ENCODE data around the gene C16orf89. TPM values are rescaled to one million over a fixed set of nuclear protein-coding genes. Genes with fewer than 3 reads are reported as not detected.
A peak's percentile ranks its signal among the peaks of the same experiment; 100 is the strongest.

C16orf89 gene
- total RNA-seq, 4 donors from 2014 or later: not detected

DNA sequence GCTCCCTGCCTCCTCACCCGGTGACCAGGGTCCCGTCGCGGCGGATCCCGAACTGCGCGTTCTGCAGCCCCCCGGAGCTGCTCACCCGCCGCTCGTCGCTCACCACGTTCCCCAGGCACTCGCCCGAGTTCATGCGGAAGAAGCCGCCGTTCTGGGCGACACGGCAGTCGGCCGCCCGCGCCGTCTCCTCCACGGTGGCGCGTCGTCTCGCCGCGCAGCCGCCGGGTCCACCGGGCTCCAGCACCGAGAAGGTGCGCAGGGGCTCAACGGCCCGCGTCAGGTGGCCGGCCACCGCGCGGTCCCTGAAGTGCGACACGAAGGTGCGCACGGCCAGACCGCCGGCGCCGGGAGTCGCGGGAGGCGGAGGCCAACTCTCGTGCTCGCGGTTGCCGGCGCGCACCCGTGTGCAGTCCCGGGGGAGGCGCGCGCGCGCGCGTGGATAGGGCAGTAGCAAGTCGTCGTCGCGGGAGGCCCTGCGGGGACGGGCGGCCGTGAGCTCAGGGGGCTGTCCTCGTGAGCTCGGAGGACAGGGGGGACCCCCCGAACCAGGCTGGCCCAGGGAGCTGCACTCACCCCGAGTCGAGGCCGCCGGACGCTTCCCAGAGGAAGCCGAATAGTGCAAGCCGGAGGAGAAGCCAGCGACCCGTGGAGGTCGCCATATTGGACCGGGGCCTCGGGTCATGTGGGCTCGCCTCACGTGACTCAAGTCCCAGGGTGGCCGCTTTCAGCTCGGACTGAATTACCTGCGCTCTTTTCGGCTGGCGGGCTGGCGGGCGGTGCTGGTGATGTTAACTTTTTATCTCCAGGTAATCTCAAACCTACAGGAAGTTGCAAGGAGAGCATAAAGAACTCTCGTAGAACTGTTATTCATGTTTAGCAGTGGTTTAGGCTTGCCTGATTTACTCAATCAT is 32.2 kb downstream of the C16orf89 start, which contains the start of gene NAGPA:
Gene NAGPA (minus strand): TSS at position 680 of the 911 bp plus-strand sequence. CDS start 21 bp downstream, at position 659.
- intact Hi-C loops (cut with DNase I; ENCODE audit: low total_unique reads): loop anchor here (1.0 kb wide), 1 partner anchor 38 kb away; the partner anchor contains the start of gene ALG1
- peak within 1 kb of the TSS; percentile 77 to 91 (median 88) for H3K4me3 ChIP-seq
- TF ChIP-seq, protein P1, sequence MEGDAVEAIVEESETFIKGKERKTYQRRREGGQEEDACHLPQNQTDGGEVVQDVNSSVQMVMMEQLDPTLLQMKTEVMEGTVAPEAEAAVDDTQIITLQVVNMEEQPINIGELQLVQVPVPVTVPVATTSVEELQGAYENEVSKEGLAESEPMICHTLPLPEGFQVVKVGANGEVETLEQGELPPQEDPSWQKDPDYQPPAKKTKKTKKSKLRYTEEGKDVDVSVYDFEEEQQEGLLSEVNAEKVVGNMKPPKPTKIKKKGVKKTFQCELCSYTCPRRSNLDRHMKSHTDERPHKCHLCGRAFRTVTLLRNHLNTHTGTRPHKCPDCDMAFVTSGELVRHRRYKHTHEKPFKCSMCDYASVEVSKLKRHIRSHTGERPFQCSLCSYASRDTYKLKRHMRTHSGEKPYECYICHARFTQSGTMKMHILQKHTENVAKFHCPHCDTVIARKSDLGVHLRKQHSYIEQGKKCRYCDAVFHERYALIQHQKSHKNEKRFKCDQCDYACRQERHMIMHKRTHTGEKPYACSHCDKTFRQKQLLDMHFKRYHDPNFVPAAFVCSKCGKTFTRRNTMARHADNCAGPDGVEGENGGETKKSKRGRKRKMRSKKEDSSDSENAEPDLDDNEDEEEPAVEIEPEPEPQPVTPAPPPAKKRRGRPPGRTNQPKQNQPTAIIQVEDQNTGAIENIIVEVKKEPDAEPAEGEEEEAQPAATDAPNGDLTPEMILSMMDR (IDR thresholded peaks at IDR 0.05 in 4 of 5, conservative IDR thresholded peaks at IDR 0.05 in 1 of 5): peak in 1 of 5 experiments; percentile 23
- TF ChIP-seq POLR2A (IDR thresholded peaks at IDR 0.05): no peak
- DNase-seq: peak; percentile 81 to 85
- H3K9me3 ChIP-seq: no peaks in the 10 kb centered on the region
- ATAC-seq: peak; percentile 94 to 95
- no peaks in the 10 kb centered on the region for H3K27me3 ChIP-seq
- peaks cover 13 to 17% of the 10 kb centered on the region in 2 donors for H3K4me1 ChIP-seq
- no peaks in the 10 kb centered on the region for H3K36me3 ChIP-seq
- in situ Hi-C loops (cut with MboI; ENCODE audit: low sequenced_read_pairs in 4 of 4): no loop called here
- H3K27ac ChIP-seq: peak within 1 kb of the TSS; percentile 39 to 77 (median 64)

DNA sequence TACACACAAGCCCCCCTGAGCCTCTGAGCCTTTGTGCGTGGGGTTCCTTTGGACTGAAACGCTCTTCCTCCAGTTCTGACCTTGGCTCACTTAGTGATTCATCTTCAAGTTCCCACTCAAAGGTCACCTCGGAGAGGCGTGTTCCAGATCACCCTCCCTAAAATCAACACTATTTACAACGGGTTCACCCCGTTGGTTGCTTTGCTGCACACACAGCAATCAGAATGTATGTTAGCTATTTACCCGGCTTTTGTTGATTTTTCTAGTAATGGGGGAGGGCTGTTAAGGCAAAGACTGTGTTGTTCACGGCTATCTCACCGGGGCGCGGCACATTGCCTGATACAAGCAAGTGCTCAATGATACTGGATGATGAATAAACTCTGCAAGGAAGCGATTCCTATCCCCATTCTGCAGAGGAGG is 33.0 kb downstream of the C16orf89 start:
- Histone ChIP-seq H3K4me3 (peak overlapping the region; percentile 77 to 91 (median 88)), H3K4me1 (peaks cover 13 to 17% of the 10 kb centered on the region in 2 donors), H3K27ac (peak overlapping the region in 1 of 4 donors; percentile 62), H3K9me3 (no peaks in the 10 kb centered on the region), H3K36me3 (peaks cover 0 to under 1% of the 10 kb centered on the region in 2 donors), H3K27me3 (no peaks in the 10 kb centered on the region)
- no peak for ATAC-seq
- DNase-seq: no peak
- in situ Hi-C loops (cut with MboI; ENCODE audit: low sequenced_read_pairs in 4 of 4): no loop called here
- intact Hi-C loops (cut with DNase I; ENCODE audit: low total_unique reads): loop anchor here (1.0 kb wide), 1 partner anchor 39 kb away; the partner anchor contains the start of gene ALG1
- TF ChIP-seq POLR2A (IDR thresholded peaks at IDR 0.05): no peak
- TF ChIP-seq, protein P1 (IDR thresholded peaks at IDR 0.05 in 4 of 5, conservative IDR thresholded peaks at IDR 0.05 in 1 of 5): no peak

DNA sequence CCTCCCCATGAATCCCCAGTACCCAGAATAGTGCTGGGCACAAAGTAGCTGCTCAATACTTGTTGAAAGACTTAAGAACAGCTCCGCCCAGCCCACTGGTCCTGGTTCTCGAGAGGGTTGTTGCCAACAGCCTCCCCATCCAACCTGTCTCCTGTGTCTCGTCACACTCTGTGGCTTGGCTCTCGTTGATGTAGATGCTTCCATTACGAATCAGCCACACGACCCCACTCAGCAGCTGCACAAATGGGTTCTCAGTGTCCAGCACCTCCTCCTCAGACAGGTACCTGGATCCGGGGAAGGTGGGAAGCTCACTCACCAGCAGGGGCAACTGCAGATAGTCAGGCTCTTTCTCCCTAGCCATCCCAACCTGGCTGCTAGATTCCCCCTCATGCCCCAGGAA is 34.2 kb downstream of the C16orf89 start:
- H3K4me3 ChIP-seq: no peak overlapping the region
- no peaks in the 10 kb centered on the region for H3K9me3 ChIP-seq
- peaks cover 13 to 17% of the 10 kb centered on the region in 2 donors for H3K4me1 ChIP-seq
- H3K36me3 ChIP-seq: peaks cover 0 to 11% of the 10 kb centered on the region in 2 donors
- in situ Hi-C loops (cut with MboI; ENCODE audit: low sequenced_read_pairs in 4 of 4): no loop called here
- TF ChIP-seq POLR2A (IDR thresholded peaks at IDR 0.05): no peak
- TF ChIP-seq, protein P1 (IDR thresholded peaks at IDR 0.05 in 4 of 5, conservative IDR thresholded peaks at IDR 0.05 in 1 of 5): no peak
- no peaks in the 10 kb centered on the region for H3K27me3 ChIP-seq
- DNase-seq: no peak
- no peak for ATAC-seq
- intact Hi-C loops (cut with DNase I; ENCODE audit: low total_unique reads): no loop called here
- H3K27ac ChIP-seq: no peak overlapping the region

DNA sequence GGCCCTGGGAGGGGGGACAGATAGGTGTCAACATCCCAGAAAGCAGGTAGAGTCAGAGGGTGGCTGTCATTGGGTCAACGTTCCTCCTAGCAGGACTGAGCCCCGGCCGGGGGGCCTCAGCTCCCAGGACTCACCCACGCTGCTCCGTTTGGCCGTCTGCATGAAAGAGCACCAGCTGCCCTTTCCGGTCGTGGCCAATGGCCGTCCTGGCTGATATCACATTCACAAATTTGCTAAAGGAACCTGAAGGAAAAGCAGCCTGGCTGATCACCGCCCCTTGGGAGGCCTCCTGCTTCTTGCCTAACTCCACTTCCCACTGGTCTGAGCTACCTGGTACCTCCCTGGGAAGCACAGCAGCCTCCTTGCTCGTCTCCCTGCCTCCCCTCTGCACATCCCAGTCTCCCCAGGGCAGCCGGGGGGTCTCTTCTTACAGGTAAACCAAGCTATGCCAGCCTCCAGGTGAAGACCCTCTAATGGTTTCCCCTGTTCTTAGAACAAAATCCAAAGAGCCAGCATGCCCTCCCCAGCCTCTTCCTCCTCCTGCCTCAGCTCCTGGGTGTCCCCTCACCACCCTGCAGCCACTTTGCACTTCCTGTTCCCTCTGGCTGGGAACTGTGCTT is 35.4 kb downstream of the C16orf89 start:
- Histone ChIP-seq H3K4me3 (no peak overlapping the region), H3K27ac (no peak overlapping the region), H3K9me3 (no peaks in the 10 kb centered on the region), H3K4me1 (peaks cover 13 to 17% of the 10 kb centered on the region in 2 donors), H3K27me3 (no peaks in the 10 kb centered on the region), H3K36me3 (peaks cover 0 to 11% of the 10 kb centered on the region in 2 donors)
- in situ Hi-C loops (cut with MboI; ENCODE audit: low sequenced_read_pairs in 4 of 4): no loop called here
- no peak for ATAC-seq
- DNase-seq: no peak
- intact Hi-C loops (cut with DNase I; ENCODE audit: low total_unique reads): no loop called here
- TF ChIP-seq POLR2A (IDR thresholded peaks at IDR 0.05): no peak
- TF ChIP-seq, protein P1 (IDR thresholded peaks at IDR 0.05 in 4 of 5, conservative IDR thresholded peaks at IDR 0.05 in 1 of 5): no peak

All from gastrocnemius medialis (tissue), 4 donors.